EL (cell line): ENCODE results near the gene RNU1-4.
A peak's percentile ranks its signal among the peaks of the same experiment; 100 is the strongest.
"Not testable (repeated sequence)": the region's sequence is repeated elsewhere in the genome, so short reads cannot be mapped to it uniquely, and the experiment has no call there.

Source experiments
- DNase-seq: peaks from one replicate; pipeline ENCODE4 v3.0.0-alpha.2; 2016

Gene RNU1-4

GRCh38 chr1:16732254-16732896, 7.9 kb upstream of the RNU1-4 start:
- DNase-seq: not testable (repeated sequence)

GRCh38 chr1:16741230-16741629, 914 bp downstream of the RNU1-4 start:
- not testable (repeated sequence) for DNase-seq

DNA sequence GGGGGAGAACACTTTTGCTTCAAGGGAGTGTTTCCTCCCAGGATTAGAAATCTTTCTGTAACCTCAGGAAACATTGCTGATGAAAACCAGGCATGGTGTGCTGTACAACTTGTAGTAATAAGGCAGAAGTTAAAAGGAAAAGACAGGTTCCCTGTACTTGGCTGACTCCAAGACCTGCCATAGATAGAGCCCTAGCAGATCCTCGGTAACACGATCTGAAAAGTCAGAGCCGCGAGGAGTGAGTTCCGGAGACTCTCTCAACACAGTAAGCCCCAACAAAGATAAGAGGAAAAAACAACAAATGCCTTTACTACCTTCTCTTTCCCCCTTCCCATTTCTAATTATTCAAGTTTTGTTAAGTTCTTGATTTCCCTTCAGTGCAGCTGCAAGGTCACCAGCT, 7.3 kb downstream of the RNU1-4 start:
- not testable (repeated sequence) for DNase-seq

- DNase-seq: not testable (repeated sequence)
Measured at GRCh38 chr1:16748710-16749109, 8.4 kb downstream of the RNU1-4 start.

DNA sequence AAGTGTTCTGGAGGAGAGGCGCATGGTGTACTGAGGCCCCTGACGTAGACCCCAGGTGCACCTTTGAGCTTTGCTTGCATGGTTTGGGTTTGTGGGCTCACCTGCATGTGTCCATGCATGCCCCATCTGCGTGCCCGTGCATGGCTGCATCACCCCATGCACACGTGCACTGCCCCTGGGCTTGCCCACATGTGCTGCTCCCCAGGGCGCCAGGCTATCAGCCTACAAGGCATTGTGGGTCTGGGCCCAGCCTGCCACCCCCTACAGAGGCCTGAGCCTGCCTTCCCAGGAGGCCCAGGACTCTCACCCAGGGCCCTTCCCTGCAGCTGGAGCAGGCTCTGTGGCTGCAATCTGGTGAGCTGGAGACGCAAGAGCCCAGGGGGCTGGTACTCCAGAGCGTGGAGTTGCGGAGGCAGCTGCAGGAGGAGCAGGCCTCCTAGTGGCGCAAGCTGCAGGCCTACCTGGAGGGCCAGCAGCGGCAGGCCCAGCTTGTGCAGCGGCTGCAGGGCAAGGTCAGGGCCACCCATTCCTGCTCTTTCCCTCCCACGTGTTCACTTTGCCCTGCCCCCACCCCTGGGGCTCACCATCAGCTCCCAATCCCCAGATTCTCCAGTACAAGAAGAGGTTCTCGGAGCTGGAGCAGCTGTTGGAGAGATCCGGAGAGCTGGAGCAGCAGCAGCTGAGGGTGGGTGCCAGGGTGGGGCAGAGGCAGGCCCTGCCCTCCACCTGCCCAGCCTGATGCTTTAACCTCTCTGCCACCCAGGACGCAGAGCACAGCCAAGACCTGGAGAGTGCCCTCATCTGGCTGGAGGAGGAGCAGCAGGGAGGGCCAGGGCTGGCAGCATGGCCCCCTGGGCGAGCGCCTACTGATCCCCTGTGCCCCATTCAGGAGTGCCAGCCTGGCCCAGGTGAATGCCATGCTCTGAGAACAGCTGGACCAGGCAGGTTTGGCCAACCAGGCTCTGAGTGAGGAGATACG, 9.9 kb downstream of the RNU1-4 start:
- DNase-seq: not testable (repeated sequence)

GRCh38 chr1:16752770-16753169, 12.5 kb downstream of the RNU1-4 start:
- DNase-seq: not testable (repeated sequence)

DNA sequence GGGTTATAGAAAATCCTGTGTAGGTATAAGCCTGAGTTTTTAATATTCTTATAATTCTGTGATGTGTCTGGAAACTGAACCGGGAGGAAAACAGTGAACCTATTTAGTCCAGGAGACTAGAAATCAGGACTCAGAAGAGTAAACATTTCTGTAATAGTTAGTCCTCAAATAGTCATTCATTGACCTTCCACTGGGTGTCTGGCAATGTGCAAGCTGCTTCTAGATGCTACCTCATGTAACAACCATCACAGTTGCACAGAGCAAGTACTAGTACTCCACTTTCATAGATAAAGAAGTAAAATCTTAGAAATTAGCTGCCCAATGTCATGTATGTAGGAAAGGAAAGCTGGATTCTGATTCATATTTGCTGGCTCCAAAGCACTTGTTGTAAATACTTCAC, 15.1 kb downstream of the RNU1-4 start:
- DNase-seq: not testable (repeated sequence)

DNA sequence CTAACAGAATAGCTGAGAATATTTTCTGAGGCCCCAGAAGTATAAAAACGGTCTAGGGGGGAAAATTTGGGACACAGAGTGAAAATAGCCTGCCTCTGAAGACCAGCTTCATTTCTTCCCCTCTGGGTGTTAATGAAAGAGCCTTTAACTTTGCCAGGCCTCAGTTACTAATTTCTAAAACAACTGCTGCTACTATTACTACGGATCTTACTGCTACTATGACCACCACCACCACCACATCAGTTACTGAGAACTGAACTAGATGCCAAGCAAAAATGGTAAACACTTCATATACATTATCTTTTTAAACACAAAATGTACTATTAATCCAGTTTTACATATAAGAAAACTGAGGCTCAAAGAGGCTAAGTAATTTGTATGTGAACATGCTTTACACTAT, 15.6 kb downstream of the RNU1-4 start:
- not testable (repeated sequence) for DNase-seq

DNA sequence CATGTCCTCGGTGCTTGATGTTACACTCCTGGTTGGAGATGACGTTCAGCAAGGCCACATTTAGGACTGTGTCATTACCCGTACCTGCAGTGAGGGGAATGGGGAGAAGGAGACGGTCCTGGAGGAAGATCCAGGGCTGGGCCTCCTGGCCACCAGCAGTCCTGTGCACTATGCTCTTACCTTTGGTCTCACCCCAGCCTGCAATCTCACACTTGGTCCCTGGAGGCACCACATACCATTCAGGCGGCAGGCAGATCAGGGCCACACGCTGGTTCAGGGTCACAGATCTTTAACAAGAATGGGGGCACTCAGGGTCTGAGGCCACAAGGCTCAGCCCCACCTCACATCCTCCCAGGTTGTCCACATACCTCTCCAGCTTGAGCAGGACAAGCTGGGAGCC, 17.3 kb downstream of the RNU1-4 start:
- not testable (repeated sequence) for DNase-seq

DNA sequence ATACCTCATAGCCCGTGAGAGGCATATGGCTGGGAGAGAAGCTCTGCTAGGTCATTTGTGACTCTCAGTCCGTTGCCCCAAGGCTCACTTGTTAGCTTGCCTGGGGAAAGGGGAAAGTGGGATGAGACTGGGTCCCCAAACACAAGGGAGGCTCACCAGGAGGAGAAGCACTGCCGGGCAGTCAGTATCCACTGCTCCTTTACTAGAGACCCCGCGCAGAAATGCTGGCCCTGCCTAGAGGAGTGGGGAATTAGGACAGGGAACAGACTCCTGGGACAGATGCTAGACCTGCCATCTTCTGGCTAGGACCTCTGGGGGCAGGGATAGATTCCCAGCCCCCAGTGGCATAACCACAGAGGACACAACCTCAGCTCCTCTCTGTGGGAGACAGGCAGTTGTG, 17.7 kb downstream of the RNU1-4 start:
- not testable (repeated sequence) for DNase-seq

DNA sequence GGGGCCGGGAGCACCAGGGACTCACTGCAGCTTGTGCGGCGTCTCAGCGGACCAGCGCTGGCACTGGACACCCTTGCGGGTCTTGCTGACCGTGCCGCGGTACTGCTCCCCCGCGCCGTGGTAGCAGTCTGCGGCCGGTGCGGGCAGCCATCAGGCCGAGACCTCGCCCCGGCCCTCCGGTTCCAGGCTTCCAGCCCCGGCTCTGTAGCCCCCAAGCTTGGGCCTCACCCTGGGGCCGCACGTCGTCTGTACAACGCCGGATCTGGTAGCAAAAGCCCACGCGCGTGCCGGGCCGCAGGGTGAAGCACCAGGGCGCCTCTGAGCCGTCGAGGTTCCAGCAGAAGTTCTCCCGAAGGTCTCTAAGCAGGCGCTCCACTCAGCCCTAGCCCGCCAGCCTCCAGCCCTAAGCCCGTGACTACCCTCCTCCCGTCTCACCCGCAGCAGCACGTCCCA, 18.8 kb downstream of the RNU1-4 start:
- not testable (repeated sequence) for DNase-seq

DNA sequence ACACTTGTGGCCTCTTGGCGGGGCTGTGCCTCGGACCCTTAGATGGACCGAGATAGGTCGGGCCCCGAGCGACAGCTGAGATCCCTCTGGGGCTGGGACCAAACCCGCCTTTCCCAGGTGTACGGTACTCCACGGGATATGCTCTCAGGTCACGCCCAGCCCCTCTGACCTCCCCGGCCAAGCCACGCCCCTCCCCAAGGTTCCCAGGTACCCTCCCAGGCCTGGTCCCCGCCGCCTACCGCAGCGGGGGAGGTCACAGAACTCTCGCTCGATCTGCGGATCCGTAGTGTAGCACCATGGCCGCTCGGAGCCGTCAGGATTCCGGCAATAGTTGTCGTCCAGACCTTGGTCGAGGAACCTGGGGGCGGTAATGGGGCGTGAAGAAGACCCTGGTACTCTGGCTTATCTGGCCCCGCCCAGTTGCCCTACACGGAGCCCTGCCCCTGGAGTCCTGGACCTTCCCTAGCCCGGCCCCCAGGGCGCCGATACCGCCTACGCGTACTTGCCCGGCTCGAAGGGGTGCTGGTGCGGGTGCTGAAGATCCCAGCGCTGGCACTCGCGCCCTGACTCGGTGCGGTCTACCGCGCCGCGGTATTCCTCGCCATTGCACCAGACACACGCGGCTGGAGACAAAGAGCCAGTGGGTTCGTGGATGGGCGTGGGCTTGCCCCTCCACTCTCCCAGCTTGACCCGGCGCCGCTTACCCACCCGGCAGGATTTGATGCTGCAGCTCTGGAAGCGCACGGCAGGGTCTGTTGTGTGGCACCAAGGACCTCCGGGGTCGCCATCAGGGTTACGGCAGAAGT, 19.5 kb downstream of the RNU1-4 start:
- DNase-seq: not testable (repeated sequence)

DNA sequence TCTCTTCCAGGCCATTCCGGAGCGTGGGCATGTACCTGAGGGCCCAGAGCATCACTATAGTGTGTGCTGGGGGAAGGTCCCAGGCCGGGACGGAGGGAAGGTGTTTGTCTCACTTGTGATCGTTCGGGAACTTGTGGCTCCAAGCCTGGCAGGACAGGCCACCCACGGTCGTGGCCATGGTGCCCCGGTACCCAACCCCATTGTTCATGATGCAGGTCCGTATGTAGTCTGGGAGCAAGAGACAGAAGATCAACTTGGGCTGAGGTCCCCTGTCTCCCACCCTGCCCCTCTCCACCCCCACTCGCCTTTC, 20.1 kb downstream of the RNU1-4 start:
- not testable (repeated sequence) for DNase-seq

- DNase-seq: not testable (repeated sequence)
Measured at GRCh38 chr1:16760801-16761200, 20.5 kb downstream of the RNU1-4 start.

GRCh38 chr1:16764248-16764819, 24.0 kb downstream of the RNU1-4 start:
- DNase-seq: peak; percentile 38

DNA sequence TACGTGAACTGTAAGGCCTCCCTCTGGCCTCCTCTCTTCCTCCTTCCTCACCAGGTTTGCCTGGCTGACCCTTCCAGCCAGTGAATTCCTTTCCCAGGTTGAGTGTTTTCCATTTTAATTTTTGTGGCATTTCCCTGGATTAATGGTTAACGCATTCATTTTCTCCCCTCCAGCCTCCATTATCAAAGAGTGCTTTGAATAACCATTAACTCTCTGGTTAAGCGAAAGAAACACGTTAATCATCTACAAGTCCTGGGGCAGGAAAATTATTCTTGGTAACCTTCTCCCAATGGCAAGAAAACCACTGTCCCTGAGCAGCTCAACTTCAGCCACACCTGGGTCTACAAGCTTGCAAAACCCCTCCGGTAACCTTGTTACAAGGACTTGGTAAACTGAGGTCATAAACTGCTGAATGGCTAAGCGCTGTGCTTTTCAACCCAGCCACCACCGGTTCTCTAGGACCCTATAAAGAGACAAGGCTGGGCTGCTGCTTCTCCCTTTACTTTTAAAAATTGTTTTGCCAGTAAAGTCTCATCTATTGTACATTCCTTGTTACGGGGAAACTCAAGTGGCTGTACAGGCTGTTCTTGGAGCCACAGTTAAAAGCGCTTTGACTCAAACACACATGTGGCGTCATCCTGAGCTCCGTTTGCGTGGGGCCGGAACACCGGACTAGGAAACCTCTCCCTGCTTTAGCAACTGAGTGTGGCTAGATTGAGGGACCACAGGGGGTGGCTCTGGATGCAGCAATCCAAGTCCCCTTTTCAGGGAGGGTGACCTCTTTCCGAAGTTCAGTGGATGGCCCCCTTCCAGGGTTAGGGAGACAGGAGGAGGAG, 24.7 kb downstream of the RNU1-4 start:
- peak; percentile 4 for DNase-seq

DNA sequence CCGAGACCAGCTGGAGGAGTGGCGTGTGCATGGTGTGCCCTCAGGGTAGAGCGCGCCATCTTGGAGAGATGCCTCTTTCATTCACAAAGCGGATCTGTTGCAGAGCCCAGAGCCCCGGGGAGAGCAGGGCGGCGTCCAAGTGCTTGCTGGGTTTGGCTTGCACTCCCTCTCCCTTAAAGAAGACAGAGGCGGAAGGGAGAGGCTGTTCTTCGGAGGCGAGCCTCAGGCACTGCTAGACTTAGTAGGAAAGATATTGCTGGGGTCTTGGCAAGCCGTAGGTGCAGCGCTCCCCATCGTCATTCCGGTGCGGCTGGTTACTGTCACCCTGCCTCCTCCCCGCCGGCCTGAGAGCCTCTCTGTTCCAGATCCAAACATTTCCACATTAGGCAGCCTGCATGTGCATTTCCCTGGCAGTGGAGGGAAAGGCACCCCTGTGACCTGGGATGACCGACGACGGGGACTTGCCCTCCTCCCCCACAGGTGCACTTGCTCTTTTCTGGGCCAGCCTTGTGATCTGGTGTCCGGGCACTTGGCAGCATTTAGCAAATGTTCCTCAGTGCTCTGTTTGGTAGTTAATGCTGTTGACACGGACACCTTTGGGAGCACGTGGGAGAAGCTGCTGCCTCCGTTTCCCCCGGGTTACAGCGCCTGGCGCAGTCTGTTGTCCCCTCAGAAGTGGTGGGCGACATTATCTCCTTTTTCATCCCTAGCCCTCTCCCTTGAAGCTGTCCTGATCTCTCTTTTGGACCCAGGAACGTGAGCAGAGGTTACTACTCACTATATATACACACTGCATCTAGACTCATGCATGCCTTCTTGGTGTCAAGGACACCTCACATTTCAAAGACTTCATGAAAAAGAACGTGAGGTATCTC, 25.7 kb downstream of the RNU1-4 start:
- peak; percentile 1 for DNase-seq

DNA sequence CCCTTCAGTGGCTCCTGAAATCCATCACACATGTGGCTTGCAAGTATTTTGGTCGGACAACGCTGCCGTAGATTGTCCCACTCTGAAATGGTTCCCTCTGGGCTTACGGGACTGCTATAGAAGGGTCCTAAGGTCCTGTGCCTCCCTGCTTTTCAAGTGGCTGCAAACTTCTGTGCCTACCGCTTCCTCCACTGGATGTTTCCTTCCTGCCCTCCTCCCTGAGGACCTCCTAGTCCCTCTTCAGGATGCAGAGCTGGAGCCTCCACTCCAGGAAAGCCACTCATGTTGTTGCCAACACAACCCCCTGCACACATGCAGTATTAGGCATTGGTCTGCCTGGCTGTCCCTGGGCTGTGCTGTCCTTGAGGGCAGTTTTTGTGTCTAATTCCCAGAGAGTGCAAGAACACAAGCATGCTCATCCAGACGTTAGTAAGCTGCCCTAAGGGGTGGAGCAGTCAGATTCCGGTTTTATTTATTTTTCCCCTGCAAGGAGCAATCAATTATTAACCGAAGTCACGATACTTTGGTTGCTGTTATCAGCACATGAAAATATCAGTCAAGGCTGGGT, 26.5 kb downstream of the RNU1-4 start:
- not testable (repeated sequence) for DNase-seq

DNA sequence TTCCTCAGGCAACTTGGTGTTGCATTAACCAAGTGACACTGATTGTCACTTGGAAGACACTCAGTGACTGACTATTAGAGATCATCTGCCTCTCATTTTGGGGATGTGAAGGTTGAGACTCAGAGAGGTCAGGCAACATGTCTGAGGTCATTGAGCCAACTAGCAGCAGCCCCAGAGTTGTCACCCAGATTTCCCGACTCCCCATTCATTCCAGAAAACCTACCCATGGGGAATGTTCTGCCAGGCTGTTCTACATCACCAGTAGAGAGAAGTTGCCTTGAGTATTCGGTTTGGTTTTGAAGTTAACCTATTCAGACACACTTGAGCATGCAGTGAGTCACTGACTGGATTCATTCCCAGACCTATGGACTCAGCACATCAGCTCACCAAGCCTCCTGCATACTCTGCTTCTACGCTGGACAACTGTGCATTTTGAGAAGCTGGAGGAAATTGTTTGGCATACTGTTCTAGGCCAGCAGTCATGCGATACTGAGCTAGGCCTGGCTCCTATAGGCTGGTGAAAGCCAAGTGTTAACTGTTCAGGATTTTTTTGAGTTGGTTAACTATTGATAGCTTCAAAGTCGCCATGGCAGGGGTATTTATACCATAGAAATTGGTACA, 29.9 kb downstream of the RNU1-4 start:
- DNase-seq: peak; percentile 89

DNA sequence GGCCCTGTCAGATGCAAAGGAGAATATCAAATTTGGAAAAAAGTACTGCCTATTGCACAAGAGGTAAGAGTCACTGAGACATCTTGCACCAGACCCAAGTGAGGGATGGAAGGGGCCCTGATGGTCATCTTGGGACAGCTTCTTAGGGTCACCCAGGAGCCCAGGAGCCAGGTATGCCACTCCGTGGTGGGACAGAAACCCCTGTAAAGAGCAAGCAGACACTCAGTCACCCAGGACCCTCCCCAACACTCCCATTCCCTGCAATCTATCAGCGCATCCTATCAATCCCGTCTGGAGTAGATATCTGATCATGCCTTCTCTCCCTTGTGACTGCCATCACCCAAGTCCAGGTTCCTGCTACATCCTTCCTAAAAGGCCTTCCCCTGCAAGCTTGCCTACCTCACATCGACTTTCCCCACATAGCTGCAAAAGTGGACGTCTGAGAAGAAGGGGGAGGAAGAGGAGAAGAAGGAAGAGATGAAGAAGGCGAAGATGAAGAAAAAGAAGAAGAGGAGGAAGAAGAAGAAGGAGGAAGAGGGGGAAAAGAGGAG, 30.7 kb downstream of the RNU1-4 start:
- not testable (repeated sequence) for DNase-seq
